Epithelial cell of esophagus (primary cell): Measurements from ENCODE around the gene SNRNP27.
A peak's percentile ranks its signal among the peaks of the same experiment; 100 is the strongest.

Experiments used
- DNase-seq: peaks from one replicate; pipeline ENCODE4 v3.0.0; 2010; ENCODE audit warnings: low read depth
- H3K4me3 ChIP-seq: 2 replicates; pipeline ENCODE4 v1.5.1; 2011; ENCODE audit warnings: mild to moderate bottlenecking, low read length, control low read depth
- CTCF ChIP-seq: IDR thresholded peaks from 2 replicates; pipeline ENCODE4 v1.5.1; 2011; ENCODE audit warnings: low read depth, mild to moderate bottlenecking, low read length, control low read depth, inconsistent platforms; ENCODE audit not compliant: insufficient read depth; ENCODE audit errors: missing control alignments

SNRNP27 gene, protein sequence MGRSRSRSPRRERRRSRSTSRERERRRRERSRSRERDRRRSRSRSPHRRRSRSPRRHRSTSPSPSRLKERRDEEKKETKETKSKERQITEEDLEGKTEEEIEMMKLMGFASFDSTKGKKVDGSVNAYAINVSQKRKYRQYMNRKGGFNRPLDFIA

GRCh38 chr2:69893684-69894551, at the start of gene SNRNP27:
Gene SNRNP27 (plus strand): TSS chr2:69893956. CDS start chr2:69893985, 29 bp downstream.
- TF ChIP-seq CTCF, result no peak
- H3K4me3 ChIP-seq, result peak within 1 kb of the TSS; percentile 85
- peak; percentile 74 for DNase-seq

DNA sequence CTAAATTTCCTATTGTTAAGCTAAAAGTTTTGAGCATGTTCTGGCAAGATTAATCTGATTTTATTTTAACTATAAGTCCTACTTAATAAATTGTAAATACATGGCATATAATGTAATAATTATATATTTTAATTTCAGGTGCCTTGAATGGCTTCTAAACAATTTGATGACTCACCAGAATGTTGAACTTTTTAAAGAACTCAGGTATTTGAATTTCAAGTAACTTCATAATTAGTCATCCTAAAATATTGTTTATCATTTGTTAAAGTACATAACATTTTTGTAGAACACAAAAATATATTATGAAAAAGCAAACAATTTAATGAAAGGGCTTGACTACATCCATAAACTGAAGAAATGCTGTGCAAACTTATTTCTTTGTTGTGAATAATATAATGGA, 49.8 kb upstream of the SNRNP27 start:
- TF ChIP-seq CTCF, result no peak
- no peak overlapping the region for H3K4me3 ChIP-seq
- peak; percentile 16 for DNase-seq

GRCh38 chr2:69844560-69844959, 49.2 kb upstream of the SNRNP27 start:
- H3K4me3 ChIP-seq, result no peak overlapping the region
- DNase-seq, result no peak
- no peak for TF ChIP-seq CTCF

- DNase-seq, result no peak
- H3K4me3 ChIP-seq, result no peak overlapping the region
- TF ChIP-seq CTCF, result no peak
These were observed 47.3 kb upstream of the SNRNP27 start for GRCh38 chr2:69846182-69847067.

DNA sequence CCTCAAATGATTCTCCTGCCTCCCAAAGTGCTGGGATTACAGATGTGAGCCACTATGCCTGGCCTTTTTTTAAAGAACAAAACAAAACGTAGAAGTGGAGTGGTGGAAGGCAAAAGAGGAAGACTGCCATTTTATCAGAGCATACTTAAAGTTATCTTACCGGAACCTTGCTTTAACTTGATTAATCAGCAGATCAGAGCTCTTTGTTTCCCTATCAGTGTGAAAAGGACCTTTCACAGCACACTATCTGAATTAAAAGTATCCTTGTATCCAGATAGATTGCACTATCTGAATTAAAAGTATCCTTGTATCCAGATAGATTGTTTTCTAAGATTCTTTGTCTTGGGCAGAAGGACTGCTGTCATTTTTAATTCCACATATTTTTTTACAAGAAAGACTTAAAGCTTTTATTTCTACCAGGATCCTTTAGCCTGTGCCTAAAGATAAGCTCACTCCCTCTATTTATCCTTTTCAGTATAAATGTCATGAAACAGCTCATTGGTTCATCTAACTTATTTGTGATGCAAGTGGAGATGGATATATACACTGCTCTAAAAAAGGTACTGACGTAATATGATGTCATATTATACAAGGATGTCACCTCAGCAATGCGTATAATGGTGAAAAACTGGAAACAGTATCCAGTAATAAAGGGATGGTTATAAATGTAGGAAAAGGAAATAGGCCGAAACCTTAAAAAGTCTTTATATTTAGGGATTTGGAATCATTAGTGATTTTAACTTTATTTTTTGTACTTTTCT, 46.5 kb upstream of the SNRNP27 start:
- no peak for DNase-seq
- TF ChIP-seq CTCF, result no peak
- no peak overlapping the region for H3K4me3 ChIP-seq

DNA sequence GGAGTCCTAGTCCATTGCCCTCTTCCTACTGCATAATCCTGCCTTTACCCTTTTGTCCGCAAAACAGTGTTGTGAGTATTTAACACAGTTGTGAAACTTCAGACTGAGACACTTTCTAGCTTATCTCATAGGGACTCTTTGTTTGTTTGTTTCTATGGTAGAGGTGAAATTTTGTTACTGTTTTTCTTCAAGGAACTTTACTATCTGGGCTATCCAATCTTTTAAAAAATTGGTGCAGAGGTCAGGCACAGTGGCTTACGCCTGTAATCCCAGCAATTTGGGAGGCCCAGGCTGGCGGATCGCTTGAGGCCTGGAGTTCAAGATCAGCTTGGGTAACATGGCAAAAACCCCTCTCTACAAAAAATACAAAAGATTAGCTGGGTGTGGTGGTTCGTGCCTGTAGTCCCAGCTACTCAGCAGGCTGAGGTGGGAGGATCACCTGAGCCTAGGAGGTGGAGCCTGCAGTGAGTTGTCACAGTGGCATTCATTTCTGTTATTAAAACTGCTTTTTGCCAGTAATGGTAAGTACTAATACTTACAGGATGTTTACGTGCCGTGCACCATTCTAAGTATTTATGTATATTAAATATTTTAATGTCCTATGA, 45.5 kb upstream of the SNRNP27 start:
- TF ChIP-seq CTCF, result no peak
- no peak overlapping the region for H3K4me3 ChIP-seq
- peak; percentile 21 for DNase-seq
